ENCODE data around the gene LY6G6C. TPM values are rescaled to one million over a fixed set of nuclear protein-coding genes. Genes with fewer than 3 reads are reported as not detected.

The LY6G6C gene
- total RNA-seq, 2 experiments from 2014 or later = 0.26 TPM; not detected in 1

DNA sequence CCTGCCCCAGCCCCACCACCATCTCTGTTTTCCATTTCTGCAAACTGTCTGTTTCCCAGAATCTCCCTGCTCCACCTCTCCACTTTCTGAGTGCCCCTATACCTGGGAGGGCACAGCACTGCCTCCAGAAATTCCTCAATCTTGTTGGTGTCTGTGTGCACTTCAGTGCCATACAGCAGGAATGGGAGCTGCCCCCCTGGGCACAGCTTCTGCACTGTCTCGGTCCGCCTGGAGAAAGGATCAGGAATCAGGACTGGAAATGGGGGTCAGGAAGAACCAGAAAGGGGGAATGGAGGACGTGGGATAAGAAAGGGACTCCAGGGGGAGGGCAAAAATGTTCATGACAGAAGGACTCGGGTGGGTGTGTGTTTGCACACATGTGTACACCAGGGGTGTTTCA lies 12.2 kb upstream of the LY6G6C start:
- DNase-seq (no peak), ATAC-seq (no peak)
- ChIA-PET POLR2A (interaction anchor here (5.1 kb wide), 1 partner anchor 94 kb away, joined by 33 read pairs; the partner anchor contains the start of gene HSPA1B), CTCF (interaction anchor here (2.2 kb wide), 1 partner anchor 97 kb away, joined by 10 read pairs; no protein-coding TSS in a partner anchor)
- Mint-ChIP-seq H3K4me3 (peak overlapping the region; percentile 92), H3K36me3 (ENCODE audit: low read depth) (peaks cover 64% of the 10 kb centered on the region), H3K27me3 (ENCODE audit: low read depth) (no peaks in the 10 kb centered on the region), H3K9me3 (ENCODE audit: insufficient read depth) (no peaks in the 10 kb centered on the region), H3K4me1 (ENCODE audit: low read depth) (peaks cover 74% of the 10 kb centered on the region), H3K27ac (peak overlapping the region; percentile 96)

DNA sequence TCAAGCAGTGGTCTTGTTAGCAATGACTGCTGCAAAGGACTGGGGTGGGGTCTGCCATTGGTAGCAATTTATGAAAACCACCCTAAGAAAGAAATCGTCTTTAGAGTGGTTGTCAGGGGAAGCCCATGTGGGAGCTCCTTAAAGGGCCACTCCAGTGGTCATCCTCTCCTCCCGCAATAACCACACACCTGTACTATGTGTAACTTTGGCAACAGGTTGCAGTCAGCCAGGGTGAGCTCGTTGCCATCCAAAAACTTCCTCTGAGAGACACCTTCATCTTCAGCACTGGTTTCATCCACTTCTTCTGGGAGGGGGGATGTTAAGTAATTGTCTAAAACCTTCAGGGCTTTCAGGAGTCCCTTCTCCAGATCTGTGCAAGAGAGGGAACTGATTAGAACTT lies 10.5 kb upstream of the LY6G6C start:
- Mint-ChIP-seq H3K4me3 (peak overlapping the region; percentile 8), H3K36me3 (ENCODE audit: low read depth) (peaks cover 78% of the 10 kb centered on the region), H3K4me1 (ENCODE audit: low read depth) (peaks cover 72% of the 10 kb centered on the region), H3K27ac (peak overlapping the region; percentile 49), H3K9me3 (ENCODE audit: insufficient read depth) (no peaks in the 10 kb centered on the region), H3K27me3 (ENCODE audit: low read depth) (no peaks in the 10 kb centered on the region)
- CTCF ChIA-PET = interaction anchor here (1.0 to 2.2 kb wide), 3 partner anchors 64 to 98 kb away, joined by 3 to 10 read pairs (median 3); partner anchors contain the start of gene VARS1
- POLR2A ChIA-PET = interaction anchor here (0.6 to 7.2 kb wide), 3 partner anchors 7 to 99 kb away, joined by 4 to 83 read pairs (median 4); partner anchors contain the start of gene MSH5
- DNase-seq (no peak), ATAC-seq (no peak)

DNA sequence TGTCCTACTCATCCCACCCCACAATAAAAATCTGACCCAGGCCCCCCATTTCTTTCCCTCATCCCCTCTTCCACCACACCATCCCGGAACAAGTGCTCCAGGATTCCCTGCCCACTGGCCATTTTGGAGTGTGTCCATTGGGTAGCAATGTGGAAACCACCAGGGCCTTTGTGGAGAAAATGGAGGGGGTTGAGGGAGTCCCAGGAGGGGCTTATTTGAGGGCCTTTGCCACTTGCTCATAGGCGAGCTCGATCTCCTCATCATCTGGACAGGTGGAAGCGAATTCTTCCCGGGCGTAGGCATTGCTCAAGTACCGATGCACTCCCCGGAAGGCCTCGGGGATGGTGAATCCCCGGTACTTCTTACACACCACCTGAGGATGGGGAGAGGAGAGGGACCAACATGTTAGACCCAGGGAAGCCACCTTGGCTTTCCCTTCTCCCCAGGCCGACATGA lies 9.1 kb upstream of the LY6G6C start:
- ChIA-PET POLR2A (interaction anchor here (1.1 to 7.2 kb wide), 7 partner anchors 9 to 100 kb away, joined by 3 to 83 read pairs (median 5); partner anchors contain the start of genes HSPA1L, LY6G6C, MSH5 and VARS1), CTCF (interaction anchor here (0.7 to 4.9 kb wide), 13 partner anchors 8 to 102 kb away, joined by 3 to 38 read pairs (median 7); partner anchors contain the start of genes HSPA1B, LSM2, MSH5 and VARS1)
- peak overlapping the region; percentile 90 for H3K27ac Mint-ChIP-seq
- peaks cover 79% of the 10 kb centered on the region for H3K4me1 Mint-ChIP-seq (ENCODE audit: low read depth)
- ATAC-seq (no peak), DNase-seq (no peak)
- peaks cover 86% of the 10 kb centered on the region for H3K36me3 Mint-ChIP-seq (ENCODE audit: low read depth)
- H3K27me3 Mint-ChIP-seq (ENCODE audit: low read depth) = no peaks in the 10 kb centered on the region
- no peaks in the 10 kb centered on the region for H3K9me3 Mint-ChIP-seq (ENCODE audit: insufficient read depth)
- peak overlapping the region; percentile 95 for H3K4me3 Mint-ChIP-seq

DNA sequence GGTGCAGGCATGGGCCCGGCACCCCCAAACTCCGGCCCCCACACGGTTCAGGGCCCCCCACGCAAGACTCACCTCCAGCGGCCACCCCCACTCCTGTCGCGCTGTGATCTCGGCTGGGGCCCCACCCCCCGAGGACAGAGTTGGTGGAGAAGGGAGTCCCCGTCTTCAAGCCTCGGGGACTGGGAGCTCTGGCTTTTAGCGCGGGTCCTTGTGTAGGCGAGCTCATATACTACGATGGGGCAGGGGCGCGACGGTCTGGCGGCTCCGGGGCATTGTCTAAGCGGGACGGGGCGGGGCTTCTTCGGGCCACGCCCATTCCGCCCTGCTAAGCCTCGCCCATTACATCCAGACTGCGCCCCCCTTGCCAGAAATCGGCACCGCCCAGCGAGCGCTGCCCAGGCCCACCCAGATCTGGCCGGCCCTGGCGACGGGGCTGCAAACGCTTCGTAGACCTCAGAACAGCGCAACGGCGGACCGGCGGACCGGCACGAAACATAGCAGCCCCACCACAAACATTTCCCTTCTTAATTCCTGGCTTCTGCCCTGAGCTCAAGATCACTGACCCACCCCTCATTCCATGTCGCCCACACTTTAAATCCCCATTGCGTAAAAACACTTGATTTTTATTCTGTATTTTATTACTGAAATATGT lies 8.6 kb upstream of the LY6G6C start:
- ChIA-PET POLR2A (interaction anchor here (0.7 to 7.2 kb wide), 9 partner anchors 9 to 133 kb away, joined by 3 to 83 read pairs (median 4); partner anchors contain the start of genes BAG6, HSPA1L, LY6G6C and MSH5), CTCF (interaction anchor here (0.6 to 4.9 kb wide), 18 partner anchors 9 to 102 kb away, joined by 3 to 38 read pairs (median 6); partner anchors contain the start of genes ABHD16A, HSPA1B, LSM2 and LY6G6D)
- H3K27ac Mint-ChIP-seq = peak overlapping the region; percentile 90
- H3K27me3 Mint-ChIP-seq (ENCODE audit: low read depth) = no peaks in the 10 kb centered on the region
- DNase-seq = peak; percentile 75
- no peaks in the 10 kb centered on the region for H3K9me3 Mint-ChIP-seq (ENCODE audit: insufficient read depth)
- peak; percentile 57 for ATAC-seq
- peaks cover 81% of the 10 kb centered on the region for H3K4me1 Mint-ChIP-seq (ENCODE audit: low read depth)
- peaks cover 82% of the 10 kb centered on the region for H3K36me3 Mint-ChIP-seq (ENCODE audit: low read depth)
- peak overlapping the region; percentile 95 for H3K4me3 Mint-ChIP-seq

DNA sequence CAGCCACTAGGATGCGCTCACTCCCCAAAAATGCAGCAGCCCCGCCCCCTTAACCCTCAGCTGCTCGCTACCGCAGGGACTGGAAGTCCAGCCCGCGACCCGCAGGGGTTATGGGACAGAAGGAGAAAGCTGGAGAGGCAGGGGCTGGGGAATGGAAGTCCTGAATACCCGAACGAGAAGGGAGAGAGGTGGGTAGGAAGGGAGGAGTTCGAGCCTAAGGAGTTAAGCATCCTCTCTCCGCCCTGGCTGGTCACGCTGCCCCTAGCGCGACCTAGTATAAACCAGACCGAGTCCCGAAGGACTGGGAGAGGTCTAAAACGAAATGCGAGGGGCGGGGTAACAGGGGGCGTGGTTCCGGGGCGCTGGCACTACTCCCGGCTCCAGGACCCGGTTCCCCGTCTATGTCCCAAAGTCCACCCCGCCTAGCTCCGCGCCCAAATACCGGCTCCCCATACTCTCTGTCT lies 8.0 kb upstream of the LY6G6C start:
- Mint-ChIP-seq H3K27ac (peak overlapping the region; percentile 90), H3K36me3 (ENCODE audit: low read depth) (peaks cover 76% of the 10 kb centered on the region), H3K4me3 (peak overlapping the region; percentile 95), H3K27me3 (ENCODE audit: low read depth) (no peaks in the 10 kb centered on the region), H3K9me3 (ENCODE audit: insufficient read depth) (no peaks in the 10 kb centered on the region), H3K4me1 (ENCODE audit: low read depth) (peaks cover 81% of the 10 kb centered on the region)
- CTCF ChIA-PET = interaction anchor here (0.6 to 4.9 kb wide), 17 partner anchors 10 to 103 kb away, joined by 3 to 38 read pairs (median 6); partner anchors contain the start of genes ABHD16A, HSPA1B, LSM2 and LY6G6D
- ATAC-seq (peak; percentile 67), DNase-seq (peak; percentile 88)
- POLR2A ChIA-PET = interaction anchor here (0.7 to 7.2 kb wide), 9 partner anchors 9 to 133 kb away, joined by 3 to 83 read pairs (median 4); partner anchors contain the start of genes BAG6, HSPA1L, LY6G6C and MSH5

DNA sequence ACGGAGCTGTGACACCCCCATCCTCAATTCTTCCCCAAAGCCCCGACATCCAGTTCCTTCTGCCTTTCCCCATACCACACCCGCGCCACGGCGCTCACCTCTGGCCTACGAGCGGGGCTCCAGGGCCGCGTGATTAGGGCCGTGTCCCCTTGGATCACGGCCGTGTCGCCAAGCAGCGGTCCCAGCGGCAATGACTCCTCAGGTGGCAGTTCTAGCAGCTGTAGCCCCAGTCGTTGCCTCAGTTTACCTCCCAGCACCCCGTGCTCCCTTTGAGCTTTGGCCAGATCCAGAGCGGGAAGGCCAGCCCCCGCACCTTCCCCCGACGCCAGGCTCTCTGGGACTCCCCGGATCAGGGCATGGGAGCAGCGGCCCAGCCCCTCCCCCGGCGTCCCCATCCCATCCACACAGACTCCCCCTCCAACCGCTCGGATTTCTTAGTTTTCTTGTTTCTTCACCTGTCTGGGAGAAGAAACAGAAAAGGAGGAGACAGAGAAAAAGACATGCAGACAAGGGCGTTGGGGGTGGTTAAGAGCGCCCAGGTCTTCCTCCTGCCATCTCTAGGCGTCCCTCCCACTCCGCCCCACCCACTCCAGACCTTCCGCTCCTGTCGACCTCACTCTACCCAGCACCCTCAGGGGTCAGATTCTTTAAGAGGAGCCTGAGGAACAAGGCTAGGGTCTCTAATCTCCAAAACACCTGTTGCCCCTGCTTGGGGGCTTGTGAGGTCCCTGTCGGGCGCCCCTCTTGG lies 7.4 kb upstream of the LY6G6C start, which contains the start of gene DDAH2:
Gene DDAH2 (minus strand): TSS at position 533 of the 748 bp plus-strand sequence. CDS start 138 bp downstream, at position 395.
- ATAC-seq (peak; percentile 38), DNase-seq (no peak)
- ChIA-PET CTCF (interaction anchor here (0.6 to 4.9 kb wide), 18 partner anchors 9 to 103 kb away, joined by 3 to 38 read pairs (median 6); partner anchors contain the start of genes ABHD16A, CLIC1, HSPA1B and LSM2), POLR2A (interaction anchor here (0.8 to 7.2 kb wide), 7 partner anchors 8 to 134 kb away, joined by 3 to 83 read pairs (median 4); partner anchors contain the start of genes HSPA1L, LY6G6C, MSH5 and NEU1)
- H3K4me3 Mint-ChIP-seq = peak within 1 kb of the TSS; percentile 95
- no peaks in the 10 kb centered on the region for H3K9me3 Mint-ChIP-seq (ENCODE audit: insufficient read depth)
- H3K36me3 Mint-ChIP-seq (ENCODE audit: low read depth) = peaks cover 70% of the 10 kb centered on the region
- H3K27me3 Mint-ChIP-seq (ENCODE audit: low read depth) = no peaks in the 10 kb centered on the region
- H3K27ac Mint-ChIP-seq = peak within 1 kb of the TSS; percentile 90
- H3K4me1 Mint-ChIP-seq (ENCODE audit: low read depth) = peaks cover 76% of the 10 kb centered on the region

DNA sequence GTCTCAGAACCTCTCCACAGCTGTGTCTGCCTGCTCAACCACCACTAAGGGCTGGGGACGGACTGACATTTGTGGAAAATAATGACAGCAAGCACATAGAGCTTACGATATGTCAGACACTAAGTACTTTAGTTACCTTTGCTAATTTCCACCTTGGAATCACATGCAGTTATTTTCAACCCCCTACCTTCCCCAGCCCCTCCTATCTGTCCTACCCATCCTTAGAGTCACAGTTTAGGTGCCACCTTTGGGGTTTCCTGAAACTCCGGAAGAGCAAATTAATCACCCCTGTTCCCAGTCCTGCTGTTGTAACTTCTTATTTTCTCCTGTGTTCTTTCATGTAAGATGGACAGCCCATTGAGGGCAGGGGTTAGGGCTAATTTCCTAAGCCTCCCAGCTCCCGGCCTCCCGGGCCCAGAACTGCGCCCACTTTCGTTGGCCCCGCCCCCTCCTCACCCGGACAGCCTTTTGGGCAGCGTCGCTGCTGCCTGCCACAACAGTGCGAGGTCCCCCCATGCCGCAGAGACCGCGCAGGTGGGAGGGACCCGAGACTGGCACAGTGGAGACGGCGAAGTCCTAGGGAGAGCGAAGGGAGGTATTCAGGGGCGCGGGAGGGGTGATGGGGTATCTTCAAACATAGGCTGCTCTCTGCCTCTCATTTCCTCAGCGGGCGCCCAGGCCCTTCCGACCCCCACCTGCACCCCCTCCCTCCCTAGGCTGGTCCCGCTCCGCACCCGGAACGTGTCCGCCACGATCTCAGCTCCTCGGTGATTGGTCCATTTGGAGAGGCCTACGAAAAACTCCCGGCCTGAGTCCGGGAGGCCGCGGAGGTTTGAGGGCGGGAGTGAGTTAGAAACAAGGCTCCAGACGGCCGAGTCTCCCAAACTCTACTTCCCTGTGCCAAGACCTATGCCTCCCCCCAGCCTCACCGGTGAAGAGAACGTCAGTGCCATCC lies 6.4 kb upstream of the LY6G6C start:
- ATAC-seq (no peak), DNase-seq (peak; percentile 40)
- CTCF ChIA-PET = interaction anchor here (0.8 to 4.9 kb wide), 8 partner anchors 10 to 102 kb away, joined by 3 to 29 read pairs (median 6); partner anchors contain the start of genes ABHD16A, CLIC1, LSM2 and LY6G5C
- Mint-ChIP-seq H3K4me1 (ENCODE audit: low read depth) (peaks cover 76% of the 10 kb centered on the region), H3K27me3 (ENCODE audit: low read depth) (no peaks in the 10 kb centered on the region), H3K4me3 (peak overlapping the region; percentile 95), H3K27ac (peak overlapping the region; percentile 84), H3K9me3 (ENCODE audit: insufficient read depth) (no peaks in the 10 kb centered on the region), H3K36me3 (ENCODE audit: low read depth) (peaks cover 61% of the 10 kb centered on the region)
- POLR2A ChIA-PET = interaction anchor here (0.7 to 7.2 kb wide), 3 partner anchors 11 to 135 kb away, joined by 3 to 83 read pairs (median 3); partner anchors contain the start of genes MSH5 and NEU1

DNA sequence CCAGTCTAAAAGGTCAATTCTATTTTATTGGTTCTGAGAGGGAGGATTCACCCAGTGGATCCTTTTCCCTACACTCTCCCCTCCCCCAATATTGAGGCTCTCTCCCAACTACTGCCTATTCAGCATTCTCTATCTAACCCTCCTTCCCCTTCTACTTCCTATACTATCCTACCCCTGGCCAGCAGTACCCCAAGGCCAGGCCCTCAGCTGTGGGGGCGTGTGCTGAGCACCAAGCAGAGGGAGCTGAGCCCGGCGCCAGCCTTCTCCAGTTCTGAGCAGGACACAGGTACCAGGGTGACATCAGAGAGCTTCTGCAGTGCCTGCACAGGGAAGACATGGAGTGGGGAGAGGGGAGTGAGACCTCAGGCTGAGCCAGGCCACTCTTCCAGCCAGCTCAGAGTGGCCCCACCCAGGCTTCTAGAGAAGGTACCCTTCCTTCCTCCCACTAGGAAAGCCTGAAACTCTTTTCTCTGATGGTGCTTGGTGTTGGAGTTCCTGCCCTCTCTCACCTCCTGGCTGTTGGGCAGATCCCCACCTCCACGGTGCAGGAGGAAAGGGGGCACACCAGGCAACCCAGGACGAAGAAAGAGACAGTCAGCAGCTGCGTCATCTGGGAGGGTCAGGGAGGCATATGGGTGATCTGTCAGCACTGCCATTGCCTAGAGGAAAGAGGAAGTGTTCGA lies 5.6 kb upstream of the LY6G6C start:
- DNase-seq (no peak), ATAC-seq (peak; percentile 29)
- Mint-ChIP-seq H3K4me1 (ENCODE audit: low read depth) (peaks cover 75% of the 10 kb centered on the region), H3K27ac (peak overlapping the region; percentile 84), H3K36me3 (ENCODE audit: low read depth) (peaks cover 58% of the 10 kb centered on the region), H3K9me3 (ENCODE audit: insufficient read depth) (no peaks in the 10 kb centered on the region), H3K4me3 (peak overlapping the region; percentile 66), H3K27me3 (ENCODE audit: low read depth) (no peaks in the 10 kb centered on the region)
- ChIA-PET CTCF (interaction anchor here (0.6 to 4.9 kb wide), 9 partner anchors 11 to 103 kb away, joined by 3 to 29 read pairs (median 3); partner anchors contain the start of genes ABHD16A, CLIC1, LSM2 and LY6G5C), POLR2A (interaction anchor here (0.7 to 7.2 kb wide), 2 partner anchors 12 to 42 kb away, joined by 3 to 83 read pairs; partner anchors contain the start of gene MSH5)

DNA sequence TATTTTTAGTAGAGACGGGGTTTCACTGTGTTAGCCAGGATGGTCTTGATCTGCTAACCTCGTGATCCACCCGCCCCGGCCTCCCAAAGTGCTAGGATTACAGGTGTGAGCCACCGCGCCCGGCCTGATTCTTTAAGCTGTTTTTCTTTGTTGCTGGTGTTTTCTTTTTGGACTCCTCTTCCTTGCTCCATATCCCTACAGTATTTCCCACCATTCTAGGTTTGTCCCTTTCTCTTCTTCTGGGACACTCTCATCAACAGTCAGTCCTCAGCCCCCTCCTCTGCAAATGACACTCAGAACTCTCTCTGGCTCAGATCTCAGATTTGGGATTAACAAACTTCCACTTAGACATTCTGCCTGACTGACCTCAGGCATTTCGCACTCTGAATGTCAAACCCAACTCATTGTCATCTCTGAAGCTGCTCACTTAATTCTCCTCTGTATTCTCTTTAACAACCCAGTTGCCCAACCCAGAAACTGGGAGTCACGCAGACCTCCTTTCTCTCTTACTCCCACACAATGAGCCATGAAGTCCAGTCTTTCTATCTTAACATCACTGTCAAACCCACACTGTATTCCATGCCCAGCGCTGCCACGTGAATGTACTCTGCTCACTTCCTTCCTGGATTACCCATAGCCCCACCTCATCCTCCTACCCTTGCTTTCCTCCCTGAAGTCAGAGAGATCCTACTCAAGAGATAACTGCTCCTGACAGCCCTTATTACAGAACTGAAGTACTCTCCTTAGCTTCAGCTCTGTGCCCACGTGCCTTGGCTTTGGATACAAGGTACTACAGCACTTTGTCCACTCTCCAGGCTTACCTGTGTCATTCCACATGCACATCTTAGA lies 4.2 kb upstream of the LY6G6C start:
- Mint-ChIP-seq H3K36me3 (ENCODE audit: low read depth) (peaks cover 44% of the 10 kb centered on the region), H3K9me3 (ENCODE audit: insufficient read depth) (no peaks in the 10 kb centered on the region), H3K4me3 (no peak overlapping the region), H3K4me1 (ENCODE audit: low read depth) (peaks cover 65% of the 10 kb centered on the region), H3K27me3 (ENCODE audit: low read depth) (peaks cover 3% of the 10 kb centered on the region), H3K27ac (peak overlapping the region; percentile 31)
- no peak for ATAC-seq
- ChIA-PET POLR2A (interaction anchor here (0.7 to 7.2 kb wide), 3 partner anchors 9 to 73 kb away, joined by 4 to 83 read pairs (median 5); partner anchors contain the start of genes BAG6 and MSH5), CTCF (interaction anchor here (1.1 to 2.8 kb wide), 5 partner anchors 12 to 70 kb away, joined by 3 to 18 read pairs (median 6); partner anchors contain the start of genes ABHD16A, CLIC1, LY6G5C and MSH5)
- no peak for DNase-seq
